ENCODE results near the gene SNX19. TPM values are rescaled to one million over a fixed set of nuclear protein-coding genes. Genes with fewer than 3 reads are reported as not detected.

The SNX19 gene
- total RNA-seq, 1 experiment from 2014 or later = 79.3 TPM

DNA sequence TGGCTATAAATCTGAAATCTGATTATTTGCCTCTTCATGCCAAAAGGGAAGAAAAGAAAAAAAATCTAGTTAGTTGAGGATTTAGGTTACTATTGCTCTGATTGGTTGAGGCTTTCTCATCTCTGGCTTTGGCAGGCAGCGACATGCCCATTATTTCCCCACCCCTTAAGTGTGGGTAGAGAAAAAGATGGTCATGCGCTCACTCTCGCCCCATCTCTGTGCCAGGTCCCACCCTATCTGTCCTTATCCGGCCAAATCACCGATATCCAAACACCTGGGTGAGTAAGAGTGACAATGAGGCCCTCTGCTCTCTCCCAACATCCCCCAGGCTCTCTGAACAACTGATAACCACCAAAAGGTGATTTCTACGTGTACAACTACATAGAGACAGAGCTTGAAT lies 31.2 kb upstream of the SNX19 start:
- intact Hi-C loops (cut with micrococcal nuclease; ENCODE audit: unreplicated experiment) (no loop called here), in situ Hi-C loops (cut with HindIII; ENCODE audit: low pct_unique_long_range_greater_than_20kb, low sequenced_read_pairs) (no loop called here)
- POLR2A ChIA-PET = no interaction called here
- ATAC-seq (no peak), DNase-seq (ENCODE audit: low read depth, low spot score) (no peak)
- TF ChIP-seq, protein P1, sequence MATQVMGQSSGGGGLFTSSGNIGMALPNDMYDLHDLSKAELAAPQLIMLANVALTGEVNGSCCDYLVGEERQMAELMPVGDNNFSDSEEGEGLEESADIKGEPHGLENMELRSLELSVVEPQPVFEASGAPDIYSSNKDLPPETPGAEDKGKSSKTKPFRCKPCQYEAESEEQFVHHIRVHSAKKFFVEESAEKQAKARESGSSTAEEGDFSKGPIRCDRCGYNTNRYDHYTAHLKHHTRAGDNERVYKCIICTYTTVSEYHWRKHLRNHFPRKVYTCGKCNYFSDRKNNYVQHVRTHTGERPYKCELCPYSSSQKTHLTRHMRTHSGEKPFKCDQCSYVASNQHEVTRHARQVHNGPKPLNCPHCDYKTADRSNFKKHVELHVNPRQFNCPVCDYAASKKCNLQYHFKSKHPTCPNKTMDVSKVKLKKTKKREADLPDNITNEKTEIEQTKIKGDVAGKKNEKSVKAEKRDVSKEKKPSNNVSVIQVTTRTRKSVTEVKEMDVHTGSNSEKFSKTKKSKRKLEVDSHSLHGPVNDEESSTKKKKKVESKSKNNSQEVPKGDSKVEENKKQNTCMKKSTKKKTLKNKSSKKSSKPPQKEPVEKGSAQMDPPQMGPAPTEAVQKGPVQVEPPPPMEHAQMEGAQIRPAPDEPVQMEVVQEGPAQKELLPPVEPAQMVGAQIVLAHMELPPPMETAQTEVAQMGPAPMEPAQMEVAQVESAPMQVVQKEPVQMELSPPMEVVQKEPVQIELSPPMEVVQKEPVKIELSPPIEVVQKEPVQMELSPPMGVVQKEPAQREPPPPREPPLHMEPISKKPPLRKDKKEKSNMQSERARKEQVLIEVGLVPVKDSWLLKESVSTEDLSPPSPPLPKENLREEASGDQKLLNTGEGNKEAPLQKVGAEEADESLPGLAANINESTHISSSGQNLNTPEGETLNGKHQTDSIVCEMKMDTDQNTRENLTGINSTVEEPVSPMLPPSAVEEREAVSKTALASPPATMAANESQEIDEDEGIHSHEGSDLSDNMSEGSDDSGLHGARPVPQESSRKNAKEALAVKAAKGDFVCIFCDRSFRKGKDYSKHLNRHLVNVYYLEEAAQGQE (IDR thresholded peaks at IDR 0.05; ENCODE audit: insufficient read depth in 1 of 2, low read depth in 2 of 2, low read length in 1 of 2) = no peak
- TF ChIP-seq SIN3A (IDR thresholded peaks at IDR 0.05; ENCODE audit: borderline replicate concordance, insufficient read depth, low read depth, low read length) (no peak), POLR2AphosphoS5 (IDR thresholded peaks at IDR 0.05; ENCODE audit: low read depth, low read length) (no peak), TCF7L2 (IDR thresholded peaks at IDR 0.05; ENCODE audit: low read depth, low read length) (no peak)
- TF ChIP-seq, protein P2, sequence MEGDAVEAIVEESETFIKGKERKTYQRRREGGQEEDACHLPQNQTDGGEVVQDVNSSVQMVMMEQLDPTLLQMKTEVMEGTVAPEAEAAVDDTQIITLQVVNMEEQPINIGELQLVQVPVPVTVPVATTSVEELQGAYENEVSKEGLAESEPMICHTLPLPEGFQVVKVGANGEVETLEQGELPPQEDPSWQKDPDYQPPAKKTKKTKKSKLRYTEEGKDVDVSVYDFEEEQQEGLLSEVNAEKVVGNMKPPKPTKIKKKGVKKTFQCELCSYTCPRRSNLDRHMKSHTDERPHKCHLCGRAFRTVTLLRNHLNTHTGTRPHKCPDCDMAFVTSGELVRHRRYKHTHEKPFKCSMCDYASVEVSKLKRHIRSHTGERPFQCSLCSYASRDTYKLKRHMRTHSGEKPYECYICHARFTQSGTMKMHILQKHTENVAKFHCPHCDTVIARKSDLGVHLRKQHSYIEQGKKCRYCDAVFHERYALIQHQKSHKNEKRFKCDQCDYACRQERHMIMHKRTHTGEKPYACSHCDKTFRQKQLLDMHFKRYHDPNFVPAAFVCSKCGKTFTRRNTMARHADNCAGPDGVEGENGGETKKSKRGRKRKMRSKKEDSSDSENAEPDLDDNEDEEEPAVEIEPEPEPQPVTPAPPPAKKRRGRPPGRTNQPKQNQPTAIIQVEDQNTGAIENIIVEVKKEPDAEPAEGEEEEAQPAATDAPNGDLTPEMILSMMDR (IDR thresholded peaks at IDR 0.05) = no peak
- Histone ChIP-seq H3K4me1 (ENCODE audit: control insufficient read depth, insufficient read depth, low read length) (no peaks in the 10 kb centered on the region), H3K4me3 (ENCODE audit: low read depth in 2 of 2, low read length in 2 of 2) (no peak overlapping the region), H3K27me3 (ENCODE audit: control insufficient read depth, insufficient read depth, low read length) (peaks cover 21% of the 10 kb centered on the region), H3K27ac (ENCODE audit: low read length) (no peak overlapping the region), H3K36me3 (ENCODE audit: control insufficient read depth, insufficient read depth, low read length) (no peaks in the 10 kb centered on the region), H3K9me3 (ENCODE audit: control insufficient read depth, insufficient read depth, low read depth, low read length) (no peaks in the 10 kb centered on the region)
- CTCF ChIA-PET = no interaction called here
- no TSS peak for BruUV-seq (replicated peaks)

DNA sequence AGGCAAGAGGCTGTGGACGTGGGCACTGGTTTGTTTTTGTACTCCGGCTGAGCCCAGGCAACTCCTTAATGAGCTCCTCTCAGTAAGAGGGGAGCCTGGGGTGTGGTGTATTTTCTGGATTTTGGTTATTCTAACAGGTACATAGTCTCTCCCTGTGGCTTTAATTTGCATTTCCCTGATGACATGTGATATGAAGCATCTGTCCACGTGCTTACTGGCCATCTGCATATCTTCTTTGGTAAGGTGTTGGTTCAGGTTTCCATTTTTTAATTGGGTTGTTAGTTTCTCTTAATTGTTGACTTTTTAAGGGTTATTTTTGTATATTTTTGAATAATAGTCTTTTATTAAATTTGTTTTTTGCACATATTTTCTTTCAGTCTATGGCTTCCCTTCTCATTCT lies 30.8 kb upstream of the SNX19 start:
- intact Hi-C loops (cut with micrococcal nuclease; ENCODE audit: unreplicated experiment) (no loop called here), in situ Hi-C loops (cut with HindIII; ENCODE audit: low pct_unique_long_range_greater_than_20kb, low sequenced_read_pairs) (no loop called here)
- ATAC-seq = no peak
- no TSS peak for BruUV-seq (replicated peaks)
- H3K27me3 ChIP-seq (ENCODE audit: control insufficient read depth, insufficient read depth, low read length) = peaks cover 21% of the 10 kb centered on the region
- ChIA-PET POLR2A (no interaction called here), CTCF (no interaction called here)
- H3K27ac ChIP-seq (ENCODE audit: low read length) = no peak overlapping the region
- no peaks in the 10 kb centered on the region for H3K4me1 ChIP-seq (ENCODE audit: control insufficient read depth, insufficient read depth, low read length)
- TF ChIP-seq, protein P1 (IDR thresholded peaks at IDR 0.05; ENCODE audit: insufficient read depth in 1 of 2, low read depth in 2 of 2, low read length in 1 of 2) = no peak
- TF ChIP-seq TCF7L2 (IDR thresholded peaks at IDR 0.05; ENCODE audit: low read depth, low read length) (no peak), POLR2AphosphoS5 (IDR thresholded peaks at IDR 0.05; ENCODE audit: low read depth, low read length) (no peak), SIN3A (IDR thresholded peaks at IDR 0.05; ENCODE audit: borderline replicate concordance, insufficient read depth, low read depth, low read length) (no peak)
- TF ChIP-seq, protein P2 (IDR thresholded peaks at IDR 0.05) = no peak
- H3K36me3 ChIP-seq (ENCODE audit: control insufficient read depth, insufficient read depth, low read length) = no peaks in the 10 kb centered on the region
- H3K4me3 ChIP-seq (ENCODE audit: low read depth in 2 of 2, low read length in 2 of 2) = no peak overlapping the region
- DNase-seq (ENCODE audit: low read depth, low spot score) = no peak
- H3K9me3 ChIP-seq (ENCODE audit: control insufficient read depth, insufficient read depth, low read depth, low read length) = no peaks in the 10 kb centered on the region

Measured in Panc1 (cell line).